Measurements from ENCODE around the gene AKAP10. TPM values are rescaled to one million over a fixed set of nuclear protein-coding genes. Genes with fewer than 3 reads are reported as not detected.
"Not testable (repeated sequence)": the region's sequence is repeated elsewhere in the genome, so short reads cannot be mapped to it uniquely, and the experiment has no call there.

The AKAP10 gene
- total RNA-seq, 1 experiment from 2014 or later = 39.9 TPM

GRCh38 chr17:19978209-19978802 is 678 bp upstream of the AKAP10 start:
- no peaks in the 10 kb centered on the region for H3K27me3 Mint-ChIP-seq (ENCODE audit: insufficient read depth, unreplicated experiment)
- intact Hi-C loops (cut with micrococcal nuclease; ENCODE audit: unreplicated experiment) = no loop called here
- TF ChIP-seq, protein P1, sequence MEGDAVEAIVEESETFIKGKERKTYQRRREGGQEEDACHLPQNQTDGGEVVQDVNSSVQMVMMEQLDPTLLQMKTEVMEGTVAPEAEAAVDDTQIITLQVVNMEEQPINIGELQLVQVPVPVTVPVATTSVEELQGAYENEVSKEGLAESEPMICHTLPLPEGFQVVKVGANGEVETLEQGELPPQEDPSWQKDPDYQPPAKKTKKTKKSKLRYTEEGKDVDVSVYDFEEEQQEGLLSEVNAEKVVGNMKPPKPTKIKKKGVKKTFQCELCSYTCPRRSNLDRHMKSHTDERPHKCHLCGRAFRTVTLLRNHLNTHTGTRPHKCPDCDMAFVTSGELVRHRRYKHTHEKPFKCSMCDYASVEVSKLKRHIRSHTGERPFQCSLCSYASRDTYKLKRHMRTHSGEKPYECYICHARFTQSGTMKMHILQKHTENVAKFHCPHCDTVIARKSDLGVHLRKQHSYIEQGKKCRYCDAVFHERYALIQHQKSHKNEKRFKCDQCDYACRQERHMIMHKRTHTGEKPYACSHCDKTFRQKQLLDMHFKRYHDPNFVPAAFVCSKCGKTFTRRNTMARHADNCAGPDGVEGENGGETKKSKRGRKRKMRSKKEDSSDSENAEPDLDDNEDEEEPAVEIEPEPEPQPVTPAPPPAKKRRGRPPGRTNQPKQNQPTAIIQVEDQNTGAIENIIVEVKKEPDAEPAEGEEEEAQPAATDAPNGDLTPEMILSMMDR (IDR thresholded peaks at IDR 0.05; ENCODE audit: insufficient read depth in 1 of 2, low read depth in 1 of 2, low read length in 1 of 2, severe bottlenecking in 1 of 2, unreplicated experiment in 1 of 2) = no peak
- DNase-seq = no peak
- H3K9me3 ChIP-seq = no peaks in the 10 kb centered on the region
- H3K4me1 ChIP-seq = peaks cover 4% of the 10 kb centered on the region; the same call in 1 of the 2 replicates
- peak overlapping the region; percentile 94 for H3K4me3 Mint-ChIP-seq (ENCODE audit: unreplicated experiment)
- H3K9me3 Mint-ChIP-seq (ENCODE audit: unreplicated experiment) = no peaks in the 10 kb centered on the region
- peak overlapping the region; percentile 83 for H3K4me3 ChIP-seq (ENCODE audit: low read depth, low read length)
- no peaks in the 10 kb centered on the region for H3K4me1 Mint-ChIP-seq (ENCODE audit: low read depth, unreplicated experiment)
- no TSS peak for BruUV-seq (replicated peaks)
- H3K27me3 ChIP-seq (replicated peaks; ENCODE audit: control insufficient read depth, insufficient read depth, low read length) = no peaks in the 10 kb centered on the region
- H3K36me3 ChIP-seq (ENCODE audit: control insufficient read depth, insufficient read depth, low read length) = no peaks in the 10 kb centered on the region
- H3K36me3 Mint-ChIP-seq (ENCODE audit: insufficient read depth, unreplicated experiment) = peaks cover 20% of the 10 kb centered on the region
- H3K27ac Mint-ChIP-seq (ENCODE audit: unreplicated experiment) = peak overlapping the region; percentile 90
- CTCF ChIA-PET = interaction anchor here (1.0 to 1.4 kb wide), 2 partner anchors 15 to 117 kb away, joined by 3 to 10 read pairs; no protein-coding TSS in a partner anchor
- POLR2A ChIA-PET = interaction anchor here (1.0 kb wide), 1 partner anchor 31 kb away, joined by 4 read pairs; the partner anchor contains the start of gene SPECC1

- POLR2A ChIA-PET = no interaction called here
- no peaks in the 10 kb centered on the region for H3K9me3 ChIP-seq
- BruUV-seq (replicated peaks) = TSS peak; percentile 26
- DNase-seq = no peak
- no peaks in the 10 kb centered on the region for H3K27me3 Mint-ChIP-seq (ENCODE audit: insufficient read depth, unreplicated experiment)
- H3K4me3 Mint-ChIP-seq (ENCODE audit: unreplicated experiment) = peak overlapping the region; percentile 54
- H3K4me1 ChIP-seq = peaks cover 4% of the 10 kb centered on the region; the same call in 1 of the 2 replicates
- H3K4me1 Mint-ChIP-seq (ENCODE audit: low read depth, unreplicated experiment) = no peaks in the 10 kb centered on the region
- H3K4me3 ChIP-seq (ENCODE audit: low read depth, low read length) = no peak overlapping the region
- peak overlapping the region; percentile 25 for H3K27ac Mint-ChIP-seq (ENCODE audit: unreplicated experiment)
- TF ChIP-seq, protein P1 (IDR thresholded peaks at IDR 0.05; ENCODE audit: insufficient read depth in 1 of 2, low read depth in 1 of 2, low read length in 1 of 2, severe bottlenecking in 1 of 2, unreplicated experiment in 1 of 2) = no peak
- no peaks in the 10 kb centered on the region for H3K36me3 ChIP-seq (ENCODE audit: control insufficient read depth, insufficient read depth, low read length)
- H3K36me3 Mint-ChIP-seq (ENCODE audit: insufficient read depth, unreplicated experiment) = peaks cover 38% of the 10 kb centered on the region
- no peaks in the 10 kb centered on the region for H3K9me3 Mint-ChIP-seq (ENCODE audit: unreplicated experiment)
- no peaks in the 10 kb centered on the region for H3K27me3 ChIP-seq (replicated peaks; ENCODE audit: control insufficient read depth, insufficient read depth, low read length)
- intact Hi-C loops (cut with micrococcal nuclease; ENCODE audit: unreplicated experiment) = no loop called here
- CTCF ChIA-PET = no interaction called here
Observed at GRCh38 chr17:19975601-19976000, 2.0 kb downstream of the AKAP10 start.

DNA sequence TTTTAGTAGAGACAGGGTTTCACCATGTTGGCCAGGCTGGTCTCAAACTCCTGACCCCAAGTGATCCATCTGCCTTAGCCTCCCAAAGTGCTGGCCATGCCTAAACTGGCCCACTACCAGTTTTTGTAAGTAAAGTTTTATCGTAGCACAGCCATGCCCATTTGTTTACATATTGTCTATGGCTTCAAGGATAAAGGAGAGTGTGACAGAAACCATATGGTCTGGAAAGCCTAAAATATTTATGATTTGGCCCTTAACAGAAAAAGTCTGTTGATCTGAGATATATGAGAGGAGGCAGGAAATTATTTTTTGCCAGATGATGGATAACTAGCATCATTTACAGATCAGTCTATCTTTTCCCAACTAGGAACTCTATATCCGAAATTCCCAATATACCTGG is 4.5 kb downstream of the AKAP10 start:
- no peaks in the 10 kb centered on the region for H3K36me3 ChIP-seq (ENCODE audit: control insufficient read depth, insufficient read depth, low read length)
- no peaks in the 10 kb centered on the region for H3K9me3 ChIP-seq
- CTCF ChIA-PET = no interaction called here
- BruUV-seq (replicated peaks) = no TSS peak
- no peaks in the 10 kb centered on the region for H3K27me3 ChIP-seq (replicated peaks; ENCODE audit: control insufficient read depth, insufficient read depth, low read length)
- Mint-ChIP-seq H3K27me3 (ENCODE audit: insufficient read depth, unreplicated experiment) (no peaks in the 10 kb centered on the region), H3K4me3 (ENCODE audit: unreplicated experiment) (no peak overlapping the region), H3K27ac (ENCODE audit: unreplicated experiment) (no peak overlapping the region), H3K4me1 (ENCODE audit: low read depth, unreplicated experiment) (peaks cover 6% of the 10 kb centered on the region), H3K9me3 (ENCODE audit: unreplicated experiment) (no peaks in the 10 kb centered on the region), H3K36me3 (ENCODE audit: insufficient read depth, unreplicated experiment) (peaks cover 56% of the 10 kb centered on the region)
- TF ChIP-seq, protein P1 (IDR thresholded peaks at IDR 0.05; ENCODE audit: insufficient read depth in 1 of 2, low read depth in 1 of 2, low read length in 1 of 2, severe bottlenecking in 1 of 2, unreplicated experiment in 1 of 2) = no peak
- H3K4me3 ChIP-seq (ENCODE audit: low read depth, low read length) = no peak overlapping the region
- no peak for DNase-seq
- intact Hi-C loops (cut with micrococcal nuclease; ENCODE audit: unreplicated experiment) = no loop called here
- H3K4me1 ChIP-seq = peaks cover 4% of the 10 kb centered on the region; the same call in 1 of the 2 replicates
- POLR2A ChIA-PET = no interaction called here

- H3K27me3 Mint-ChIP-seq (ENCODE audit: insufficient read depth, unreplicated experiment); H3K27me3 ChIP-seq (replicated peaks; ENCODE audit: control insufficient read depth, insufficient read depth, low read length); CTCF ChIA-PET; DNase-seq; H3K9me3 ChIP-seq; BruUV-seq (replicated peaks); H3K4me3 Mint-ChIP-seq (ENCODE audit: unreplicated experiment); intact Hi-C loops (cut with micrococcal nuclease; ENCODE audit: unreplicated experiment); POLR2A ChIA-PET; H3K4me3 ChIP-seq (ENCODE audit: low read depth, low read length); H3K9me3 Mint-ChIP-seq (ENCODE audit: unreplicated experiment); H3K27ac Mint-ChIP-seq (ENCODE audit: unreplicated experiment); H3K36me3 ChIP-seq (ENCODE audit: control insufficient read depth, insufficient read depth, low read length): not testable (repeated sequence)
- Mint-ChIP-seq H3K36me3 (ENCODE audit: insufficient read depth, unreplicated experiment) (peaks cover 34% of the 10 kb centered on the region), H3K4me1 (ENCODE audit: low read depth, unreplicated experiment) (peaks cover 15% of the 10 kb centered on the region)
- peaks cover 29% of the 10 kb centered on the region for H3K4me1 ChIP-seq
Observed at GRCh38 chr17:19962954-19963353, 14.7 kb downstream of the AKAP10 start.

Measured in Caco-2 (cell line).